ENCODE data around the gene TSPAN17. TPM values are rescaled to one million over a fixed set of nuclear protein-coding genes. Genes with fewer than 3 reads are reported as not detected.

TSPAN17 gene
- total and polyA plus RNA-seq, 9 of the 15 experiments (the other 6 are each of a cell fraction or from before 2014, with no cell fraction given): 0.73 to 58.3 (median 34.5) TPM

- no peaks in the 10 kb centered on the region; the same call in 1 of the 2 replicates for H3K9me3 ChIP-seq (replicated peaks; ENCODE audit: control insufficient read depth, insufficient read depth, low read depth, low read length)
- no peak overlapping the region for H3K4me3 ChIP-seq
- TF ChIP-seq ZNF75A (CRISPR knock-in tag; IDR thresholded peaks at IDR 0.05) (no peak), ZNF165 (CRISPR knock-in tag; IDR thresholded peaks at IDR 0.05; ENCODE audit: borderline replicate concordance) (no peak), ZNF655 (CRISPR knock-in tag; IDR thresholded peaks at IDR 0.05) (no peak), WHSC1 (IDR thresholded peaks at IDR 0.05; ENCODE audit: low read length) (no peak)
- in situ Hi-C loops (cut with MboI) (no loop called here), intact Hi-C loops (cut with micrococcal nuclease) (no loop called here)
- DNase-seq (ENCODE audit: extremely low read depth in 1 of 4, low spot score in 3 of 4) (no peak), FAIRE-seq (no peak), ATAC-seq (no peak)
- CTCF ChIA-PET (ENCODE audit: low intra/inter-chr PET ratio): no interaction called here
- H3K4me2 ChIP-seq (ENCODE audit: insufficient read depth, low read length): no peak overlapping the region
- H3K36me3 ChIP-seq (ENCODE audit: control insufficient read depth, insufficient read depth, low read length): no peaks in the 10 kb centered on the region
- H3K27ac ChIP-seq (ENCODE audit: extremely low read depth, low read depth, low read length): no peak overlapping the region
- no peaks in the 10 kb centered on the region for H3K79me2 ChIP-seq (ENCODE audit: control insufficient read depth, insufficient read depth, low read length)
- H3K9ac ChIP-seq (ENCODE audit: insufficient read depth in 1 of 2, low read depth in 2 of 2, low read length in 2 of 2): no peak overlapping the region
- peaks cover 23 to 31% of the 10 kb centered on the region in 2 experiments; a peak in 4 of 5 replicates for H3K27me3 ChIP-seq (ENCODE audit: control insufficient read depth in 2 of 2, insufficient read depth in 2 of 2, low read length in 2 of 2)
- 2% methylated on average over 13 of the region's 18 CpGs for whole genome bisulfite sequencing (ENCODE audit: insufficient coverage, low coverage, missing lambda C conversion rate)
- H3K9me1 ChIP-seq (ENCODE audit: control insufficient read depth, insufficient read depth, low read length): no peaks in the 10 kb centered on the region
- peaks cover 17% of the 10 kb centered on the region in 2 experiments for H3K4me1 ChIP-seq (replicated peaks in 1 of 2; ENCODE audit: control insufficient read depth in 2 of 2, insufficient read depth in 2 of 2, low read length in 2 of 2)
- no TSS peak for BruUV-seq (replicated peaks)
- POLR2A ChIA-PET: no interaction called here
- H4K20me1 ChIP-seq (replicated peaks; ENCODE audit: control insufficient read depth, insufficient read depth, low read length): no peaks in the 10 kb centered on the region; the same call in 1 of the 2 replicates
- H2AFZ ChIP-seq (ENCODE audit: low read depth, low read length): no peak overlapping the region
Measured at GRCh38 chr5:176671890-176672747, 24.8 kb downstream of the TSPAN17 start.
